ENCODE data around the gene GLIPR1.

DNA sequence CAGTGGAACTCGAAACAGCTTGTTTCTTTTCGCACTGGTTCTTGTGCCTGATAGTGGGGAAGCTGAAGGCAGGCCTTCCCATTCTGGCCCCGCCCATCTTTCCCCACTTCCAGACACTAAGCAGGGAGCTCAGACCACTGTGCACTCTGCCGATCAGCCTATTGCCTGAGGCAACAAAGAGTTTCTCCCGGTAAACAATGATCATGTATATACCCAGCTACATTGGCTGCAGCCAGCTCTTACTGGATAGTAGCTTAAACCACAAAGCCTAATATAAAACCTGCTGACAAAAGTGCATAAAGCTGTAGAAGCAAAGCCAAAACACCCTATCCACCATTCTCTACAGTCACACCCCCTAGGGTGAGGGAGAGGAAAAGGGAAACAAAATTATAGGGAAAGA lies 24.7 kb upstream of the GLIPR1 start:
- TF ChIP-seq, protein P1, sequence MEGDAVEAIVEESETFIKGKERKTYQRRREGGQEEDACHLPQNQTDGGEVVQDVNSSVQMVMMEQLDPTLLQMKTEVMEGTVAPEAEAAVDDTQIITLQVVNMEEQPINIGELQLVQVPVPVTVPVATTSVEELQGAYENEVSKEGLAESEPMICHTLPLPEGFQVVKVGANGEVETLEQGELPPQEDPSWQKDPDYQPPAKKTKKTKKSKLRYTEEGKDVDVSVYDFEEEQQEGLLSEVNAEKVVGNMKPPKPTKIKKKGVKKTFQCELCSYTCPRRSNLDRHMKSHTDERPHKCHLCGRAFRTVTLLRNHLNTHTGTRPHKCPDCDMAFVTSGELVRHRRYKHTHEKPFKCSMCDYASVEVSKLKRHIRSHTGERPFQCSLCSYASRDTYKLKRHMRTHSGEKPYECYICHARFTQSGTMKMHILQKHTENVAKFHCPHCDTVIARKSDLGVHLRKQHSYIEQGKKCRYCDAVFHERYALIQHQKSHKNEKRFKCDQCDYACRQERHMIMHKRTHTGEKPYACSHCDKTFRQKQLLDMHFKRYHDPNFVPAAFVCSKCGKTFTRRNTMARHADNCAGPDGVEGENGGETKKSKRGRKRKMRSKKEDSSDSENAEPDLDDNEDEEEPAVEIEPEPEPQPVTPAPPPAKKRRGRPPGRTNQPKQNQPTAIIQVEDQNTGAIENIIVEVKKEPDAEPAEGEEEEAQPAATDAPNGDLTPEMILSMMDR (IDR thresholded peaks at IDR 0.05), result no peak
- TF ChIP-seq POLR2A (IDR thresholded peaks at IDR 0.05), result no peak
- TF ChIP-seq POLR2AphosphoS5 (IDR thresholded peaks at IDR 0.05), result no peak
- no peak for TF ChIP-seq EP300 (IDR thresholded peaks at IDR 0.05)
